OCI-LY7 (cell line): Measurements from ENCODE around the gene SLC22A8. TPM values are rescaled to one million over a fixed set of nuclear protein-coding genes. Genes with fewer than 3 reads are reported as not detected.

Source experiments
- BruUV-seq: library from RNA; stranded (reverse); fragments of 400-500 nt; replicated peaks from 2 replicates; lab custom pipeline; 2021; lab: Mats Ljungman, UMichigan
- CTCF ChIA-PET: fragments of 300-600 bp; sonication (Branson Sonifier 250); formaldehyde crosslinking; loops from one replicate; lab custom pipeline; 2022; ENCODE audit warnings: antibody characterized with exemption; ENCODE audit not compliant: unreplicated experiment; lab: Charles Lee
- POLR2A ChIA-PET: fragments of 300-600 bp; sonication (Branson Sonifier 250); formaldehyde crosslinking; loops from one replicate; lab custom pipeline; 2022; ENCODE audit warnings: antibody characterized with exemption; lab: Charles Lee
- DNase-seq: peaks from one replicate; pipeline ENCODE4 v3.0.0-alpha.2; 2015; ENCODE audit warnings: low spot score
- H2AFZ ChIP-seq: fragments of 200-600 bp; sonication (generic), shearing (Covaris generic); 2 replicates; pipeline ENCODE4 v1.6.1; 2014; ENCODE audit warnings: mild to moderate bottlenecking, antibody characterized with exemption, low read length, moderate library complexity
- H3K27ac ChIP-seq: fragments of 200-600 bp; sonication (generic); 2 replicates; pipeline ENCODE4 v1.5.1; 2014; ENCODE audit warnings: mixed run types, low read depth, mild to moderate bottlenecking, moderate library complexity, low read length, inconsistent platforms; ENCODE audit not compliant: poor library complexity, severe bottlenecking
- H3K36me3 ChIP-seq: fragments of 200-600 bp; sonication (generic); 2 replicates; pipeline ENCODE4 v1.6.1; 2014; ENCODE audit warnings: mild to moderate bottlenecking, antibody characterized with exemption, low read length, moderate library complexity, mixed read lengths; ENCODE audit not compliant: insufficient read depth
- H3K4me1 ChIP-seq: fragments of 200-600 bp; sonication (generic); 2 replicates; pipeline ENCODE4 v1.5.1; 2014; ENCODE audit warnings: mild to moderate bottlenecking, low read length; ENCODE audit not compliant: insufficient read depth, poor library complexity, severe bottlenecking
- H3K4me2 ChIP-seq: fragments of 200-600 bp; sonication (generic); 2 replicates; pipeline ENCODE4 v1.6.1; 2014; ENCODE audit warnings: mild to moderate bottlenecking, low read length
- H3K4me3 ChIP-seq: fragments of 200-600 bp; sonication (generic); 2 replicates; pipeline ENCODE4 v1.5.1; 2014; ENCODE audit warnings: mild to moderate bottlenecking, low read depth, low read length; ENCODE audit not compliant: poor library complexity, severe bottlenecking
- H3K79me2 ChIP-seq: fragments of 200-600 bp; sonication (generic); 2 replicates; pipeline ENCODE4 v1.6.1; 2016; ENCODE audit warnings: low read depth, mild to moderate bottlenecking, low read length, moderate library complexity, mixed read lengths; ENCODE audit not compliant: insufficient read depth
- H3K9me2 ChIP-seq: fragments of 200-600 bp; sonication (generic); 2 replicates; pipeline ENCODE4 v1.6.1; 2016; ENCODE audit warnings: mild to moderate bottlenecking, low read length, mixed read lengths; ENCODE audit not compliant: insufficient read depth
- H3K9me3 ChIP-seq: fragments of 200-600 bp; sonication (generic); 2 replicates; pipeline ENCODE4 v1.6.1; 2014; ENCODE audit warnings: mild to moderate bottlenecking, mixed run types, low read length, mixed read lengths
- H4K20me1 ChIP-seq: fragments of 200-600 bp; sonication (generic); 2 replicates; pipeline ENCODE4 v1.6.1; 2014; ENCODE audit warnings: mild to moderate bottlenecking, antibody characterized with exemption, low read length, moderate library complexity, mixed read lengths; ENCODE audit not compliant: insufficient read depth
- EZH2phosphoT487 ChIP-seq: fragments of 200-600 bp; sonication (generic); IDR thresholded peaks from 2 replicates; pipeline ENCODE4 v1.6.1; 2018; ENCODE audit warnings: low read depth, borderline replicate concordance, mild to moderate bottlenecking, mixed run types, antibody characterized with exemption, low read length, moderate library complexity, mixed read lengths
- intact Hi-C: fragments of 100-400 bp; cut with micrococcal nuclease; formaldehyde crosslinking; loops from one replicate; pipeline ENCODE4 v1.10.0; 2022; ENCODE audit not compliant: unreplicated experiment
- total RNA-seq, 2 experiments: library from RNA; depleted of rRNA in 1 of 2; stranded (reverse); fragments of >200 nt in 1 of 2; shearing (Covaris generic) in 1 of 2; gene quantifications; 2 replicates each; pipeline ENCODE4 v1.2.3, GENCODE V29; 2014 to 2022
- TF ChIP-seq, protein P1 (sequence below): fragments of 200-600 bp; sonication (generic); conservative IDR thresholded peaks from 2 replicates; pipeline ENCODE4 v1.5.1; 2014; ENCODE audit warnings: mild to moderate bottlenecking, antibody characterized with exemption, low read length, moderate library complexity, mixed read lengths

The SLC22A8 gene
- total RNA-seq, 2 experiments from 2014 or later = not detected

DNA sequence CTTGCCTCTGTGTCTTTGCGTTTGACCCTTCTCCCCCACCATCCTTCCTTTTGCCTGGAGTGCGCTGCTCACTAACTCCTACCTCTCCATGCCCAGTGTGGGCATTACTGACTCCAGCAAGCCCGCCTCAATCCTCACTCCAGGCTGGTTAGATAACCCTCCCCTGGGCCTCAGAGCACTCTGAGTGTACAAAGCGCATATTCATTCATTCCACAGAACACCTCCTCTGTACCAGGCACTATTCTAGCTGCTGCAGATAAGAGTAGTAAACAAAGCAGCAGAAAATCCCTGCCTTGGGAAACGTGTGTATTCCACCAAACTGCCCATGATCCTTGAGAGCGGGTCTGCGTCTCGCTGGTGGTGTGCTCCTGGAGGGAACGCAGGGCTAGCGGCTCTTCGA is 3.2 kb downstream of the SLC22A8 start:
- POLR2A ChIA-PET = no interaction called here
- Histone ChIP-seq H3K9me3 (no peaks in the 10 kb centered on the region), H3K36me3 (no peaks in the 10 kb centered on the region), H2AFZ (no peak overlapping the region), H3K9me2 (no peaks in the 10 kb centered on the region), H3K4me3 (no peak overlapping the region), H3K4me1 (no peaks in the 10 kb centered on the region), H4K20me1 (no peaks in the 10 kb centered on the region), H3K4me2 (no peak overlapping the region), H3K79me2 (no peaks in the 10 kb centered on the region), H3K27ac (no peak overlapping the region)
- BruUV-seq = no TSS peak
- CTCF ChIA-PET = no interaction called here
- intact Hi-C loops = no loop called here
- no peak for DNase-seq
- TF ChIP-seq, protein P1, sequence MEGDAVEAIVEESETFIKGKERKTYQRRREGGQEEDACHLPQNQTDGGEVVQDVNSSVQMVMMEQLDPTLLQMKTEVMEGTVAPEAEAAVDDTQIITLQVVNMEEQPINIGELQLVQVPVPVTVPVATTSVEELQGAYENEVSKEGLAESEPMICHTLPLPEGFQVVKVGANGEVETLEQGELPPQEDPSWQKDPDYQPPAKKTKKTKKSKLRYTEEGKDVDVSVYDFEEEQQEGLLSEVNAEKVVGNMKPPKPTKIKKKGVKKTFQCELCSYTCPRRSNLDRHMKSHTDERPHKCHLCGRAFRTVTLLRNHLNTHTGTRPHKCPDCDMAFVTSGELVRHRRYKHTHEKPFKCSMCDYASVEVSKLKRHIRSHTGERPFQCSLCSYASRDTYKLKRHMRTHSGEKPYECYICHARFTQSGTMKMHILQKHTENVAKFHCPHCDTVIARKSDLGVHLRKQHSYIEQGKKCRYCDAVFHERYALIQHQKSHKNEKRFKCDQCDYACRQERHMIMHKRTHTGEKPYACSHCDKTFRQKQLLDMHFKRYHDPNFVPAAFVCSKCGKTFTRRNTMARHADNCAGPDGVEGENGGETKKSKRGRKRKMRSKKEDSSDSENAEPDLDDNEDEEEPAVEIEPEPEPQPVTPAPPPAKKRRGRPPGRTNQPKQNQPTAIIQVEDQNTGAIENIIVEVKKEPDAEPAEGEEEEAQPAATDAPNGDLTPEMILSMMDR = no peak

DNA sequence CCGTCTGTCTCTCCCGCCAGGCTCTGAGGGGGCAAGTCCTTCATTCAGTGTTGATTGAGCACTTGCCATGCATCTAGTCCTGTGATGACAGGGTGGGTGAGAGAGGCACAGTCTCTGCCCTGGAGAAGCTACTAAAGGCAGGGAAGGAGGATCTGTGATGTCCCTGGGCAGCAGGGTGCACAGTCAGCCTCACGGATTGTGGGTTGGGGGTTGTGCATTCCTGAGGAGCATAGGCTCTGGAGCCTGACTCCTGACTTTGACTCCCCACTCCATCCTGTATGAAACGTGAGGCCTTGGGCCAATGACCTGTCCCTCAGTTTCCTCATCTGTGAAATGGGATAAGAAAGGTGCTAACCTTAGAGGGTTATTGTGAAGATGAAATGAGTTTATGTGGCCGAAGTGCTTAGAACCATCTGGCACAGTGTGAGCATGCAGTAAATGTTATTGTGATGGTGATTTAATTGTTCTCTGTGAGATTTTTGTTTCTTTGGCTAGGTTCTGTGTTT is 4.7 kb downstream of the SLC22A8 start:
- Histone ChIP-seq H3K9me2 (no peaks in the 10 kb centered on the region), H2AFZ (no peak overlapping the region), H3K4me1 (no peaks in the 10 kb centered on the region), H3K4me2 (no peak overlapping the region), H3K27ac (no peak overlapping the region), H4K20me1 (no peaks in the 10 kb centered on the region), H3K4me3 (no peak overlapping the region), H3K36me3 (no peaks in the 10 kb centered on the region), H3K79me2 (no peaks in the 10 kb centered on the region), H3K9me3 (no peaks in the 10 kb centered on the region)
- ChIA-PET POLR2A (interaction anchor here (0.5 kb wide), 1 partner anchor 474 kb away, joined by 3 read pairs; no protein-coding TSS in a partner anchor), CTCF (no interaction called here)
- TF ChIP-seq, protein P1 = no peak
- no peak for TF ChIP-seq EZH2phosphoT487
- no peak for DNase-seq
- BruUV-seq = no TSS peak
- intact Hi-C loops = no loop called here

DNA sequence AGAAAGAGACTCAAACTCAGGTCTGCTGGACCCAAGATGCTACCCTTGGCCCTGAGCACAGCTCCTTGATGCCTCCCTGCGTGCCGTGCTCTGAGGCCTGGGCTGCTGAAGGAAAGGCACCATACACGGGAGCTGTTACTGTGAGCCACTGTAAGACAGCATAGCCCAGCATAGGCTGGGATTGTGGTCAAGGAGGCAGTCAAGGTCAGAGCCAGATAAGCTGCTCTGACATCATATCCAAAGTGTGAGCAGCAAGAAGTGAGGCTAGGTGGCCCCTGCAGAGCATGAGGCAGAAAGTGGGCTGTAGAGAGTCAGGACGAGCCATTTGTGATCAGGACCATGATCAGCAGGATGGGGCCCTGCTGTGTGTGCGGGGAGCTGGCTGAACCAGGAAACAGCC is 7.7 kb downstream of the SLC22A8 start:
- no peaks in the 10 kb centered on the region for H3K36me3 ChIP-seq
- H3K9me3 ChIP-seq = no peaks in the 10 kb centered on the region
- H2AFZ ChIP-seq = no peak overlapping the region
- intact Hi-C loops = no loop called here
- ChIA-PET POLR2A (no interaction called here), CTCF (no interaction called here)
- H3K9me2 ChIP-seq = no peaks in the 10 kb centered on the region
- no peaks in the 10 kb centered on the region for H3K79me2 ChIP-seq
- no peak overlapping the region for H3K4me2 ChIP-seq
- H3K27ac ChIP-seq = no peak overlapping the region
- no peaks in the 10 kb centered on the region for H4K20me1 ChIP-seq
- no TSS peak for BruUV-seq
- H3K4me1 ChIP-seq = no peaks in the 10 kb centered on the region
- H3K4me3 ChIP-seq = no peak overlapping the region
- no peak for DNase-seq
- TF ChIP-seq, protein P1 = no peak
- no peak for TF ChIP-seq EZH2phosphoT487
